ENCODE results near the gene ZNF460. TPM values are rescaled to one million over a fixed set of nuclear protein-coding genes. Genes with fewer than 3 reads are reported as not detected.

The ZNF460 gene
- 10 to 100 TPM; 40.4 to 76.3 (median 65.3) TPM for total RNA-seq

GRCh38 chr19:57280165-57280961 lies at the start of gene ZNF460:
ZNF460 (plus strand) TSS chr19:57280485; CDS start chr19:57280807, 322 bp downstream.
- Histone ChIP-seq H3K27ac (peak within 1 kb of the TSS; percentile 93 to 99 (median 97)), H3K36me3 (peaks cover 0 to 35% of the 10 kb centered on the region in 2 donors), H3K4me1 (peaks cover 0 to 55% (median 15%) of the 10 kb centered on the region in 3 donors), H3K4me3 (peak within 1 kb of the TSS; percentile 78 to 82), H3K9me3 (no peaks in the 10 kb centered on the region), H3K27me3 (no peaks in the 10 kb centered on the region)
- 0% methylated on average over 7 to 8 of the region's 71 CpGs for WGBS, 2 donors (ENCODE audit: low coverage in 1 of 2)
- ATAC-seq: peak; percentile 98
- peak; percentile 29 to 32 for TF ChIP-seq POLR2A (IDR thresholded peaks at IDR 0.05)
- peak; percentile 85 for TF ChIP-seq POLR2AphosphoS5 (IDR thresholded peaks at IDR 0.05)
- TF ChIP-seq CTCF (IDR thresholded peaks at IDR 0.05): no peak

- H3K4me3 ChIP-seq: no peak overlapping the region
- no peaks in the 10 kb centered on the region for H3K27me3 ChIP-seq
- H3K27ac ChIP-seq: no peak overlapping the region
- no peak for ATAC-seq
- 56 to 82% methylated on average over 6 to 8 of the region's 9 CpGs for WGBS, 2 donors (ENCODE audit: low coverage in 1 of 2)
- H3K36me3 ChIP-seq: no peaks in the 10 kb centered on the region
- no peaks in the 10 kb centered on the region for H3K9me3 ChIP-seq
- TF ChIP-seq POLR2A (IDR thresholded peaks at IDR 0.05) (no peak), EP300 (IDR thresholded peaks at IDR 0.05) (no peak), POLR2AphosphoS5 (IDR thresholded peaks at IDR 0.05) (no peak), CTCF (IDR thresholded peaks at IDR 0.05) (no peak)
- H3K4me1 ChIP-seq: no peaks in the 10 kb centered on the region
These were observed 48.6 kb upstream of the ZNF460 start for GRCh38 chr19:57231686-57232085.

- Histone ChIP-seq H3K9me3 (no peaks in the 10 kb centered on the region), H3K4me1 (no peaks in the 10 kb centered on the region), H3K36me3 (no peaks in the 10 kb centered on the region), H3K27ac (no peak overlapping the region), H3K27me3 (no peaks in the 10 kb centered on the region), H3K4me3 (no peak overlapping the region)
- WGBS, 2 donors (ENCODE audit: low coverage in 1 of 2): 100% methylated on average over 1 of the region's 1 CpG; no CpG with 5 or more reads in 1 of the 2 donors
- no peak for TF ChIP-seq POLR2A (IDR thresholded peaks at IDR 0.05)
- TF ChIP-seq POLR2AphosphoS5 (IDR thresholded peaks at IDR 0.05): no peak
- no peak for TF ChIP-seq CTCF (IDR thresholded peaks at IDR 0.05)
- TF ChIP-seq EP300 (IDR thresholded peaks at IDR 0.05): no peak
- no peak for ATAC-seq
These were observed 47.1 kb upstream of the ZNF460 start for GRCh38 chr19:57233207-57233606.

- H3K4me3 ChIP-seq: peak overlapping the region; percentile 74 to 98
- H3K27ac ChIP-seq: peak overlapping the region; percentile 80 to 96 (median 91)
- peak; percentile 6 for ATAC-seq
- TF ChIP-seq POLR2AphosphoS5 (IDR thresholded peaks at IDR 0.05) (no peak), POLR2A (IDR thresholded peaks at IDR 0.05) (no peak), EP300 (IDR thresholded peaks at IDR 0.05) (no peak), CTCF (IDR thresholded peaks at IDR 0.05) (no peak)
- WGBS, 2 donors (ENCODE audit: low coverage in 1 of 2): no CpG with 5 or more reads among the region's 12 CpGs
- peaks cover 0 to 22% of the 10 kb centered on the region in 2 donors for H3K36me3 ChIP-seq
- peaks cover 3 to 33% (median 12%) of the 10 kb centered on the region in 3 donors for H3K4me1 ChIP-seq
- H3K27me3 ChIP-seq: no peaks in the 10 kb centered on the region
- H3K9me3 ChIP-seq: no peaks in the 10 kb centered on the region
These were observed 40.3 kb upstream of the ZNF460 start for GRCh38 chr19:57239982-57240310.
